Stimulated activated CD8-positive, alpha-beta memory T cell treated with anti-CD3 and anti-CD28 coated beads, Interleukin-4, amount 100 ng/mL, for 1 hour (primary cell): ENCODE results near the gene NUBPL.

Experiments
- DNase-seq, 2 donors: peaks; one replicate each; pipeline ENCODE4 v3.0.0-alpha.2; 2020; ENCODE audit warnings: low read depth in 2 of 2, low spot score in 1 of 2

Gene NUBPL

DNA sequence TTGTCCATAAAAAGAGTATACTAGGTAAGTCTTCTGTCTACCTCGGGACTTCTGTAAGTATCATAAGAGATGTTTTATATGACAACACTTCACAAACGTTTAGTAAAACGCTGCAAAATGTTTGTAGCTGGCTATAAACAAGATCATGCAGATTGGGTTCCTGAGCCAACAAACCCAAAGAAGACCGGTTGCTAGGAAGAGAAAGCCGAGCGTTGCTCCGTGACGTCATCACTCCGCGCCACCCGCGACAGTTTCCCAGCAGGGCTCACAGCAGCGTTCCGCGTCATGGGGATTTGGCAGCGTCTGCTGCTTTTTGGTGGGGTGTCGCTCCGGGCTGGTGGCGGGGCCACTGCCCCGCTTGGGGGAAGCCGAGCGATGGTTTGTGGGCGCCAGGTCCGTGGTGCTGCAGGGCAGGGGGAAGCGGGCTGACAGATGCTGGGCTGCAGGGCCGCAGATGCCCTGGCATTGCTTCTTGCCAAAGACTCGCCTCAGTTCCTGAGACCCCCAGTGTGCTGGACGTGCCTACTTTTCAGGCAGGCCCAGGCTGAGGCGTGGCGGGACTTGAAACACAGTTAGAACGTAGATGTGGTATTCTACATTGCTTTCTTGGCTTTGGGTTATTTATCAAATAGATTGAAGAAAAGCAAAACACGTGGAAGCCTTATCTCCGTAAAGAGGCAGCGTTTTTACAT is at the start of gene NUBPL:
Gene NUBPL (plus strand): TSS at position 250 of the 692 bp plus-strand sequence. CDS start 36 bp downstream, at position 286.
- DNase-seq: peak; percentile 96 to 98

DNA sequence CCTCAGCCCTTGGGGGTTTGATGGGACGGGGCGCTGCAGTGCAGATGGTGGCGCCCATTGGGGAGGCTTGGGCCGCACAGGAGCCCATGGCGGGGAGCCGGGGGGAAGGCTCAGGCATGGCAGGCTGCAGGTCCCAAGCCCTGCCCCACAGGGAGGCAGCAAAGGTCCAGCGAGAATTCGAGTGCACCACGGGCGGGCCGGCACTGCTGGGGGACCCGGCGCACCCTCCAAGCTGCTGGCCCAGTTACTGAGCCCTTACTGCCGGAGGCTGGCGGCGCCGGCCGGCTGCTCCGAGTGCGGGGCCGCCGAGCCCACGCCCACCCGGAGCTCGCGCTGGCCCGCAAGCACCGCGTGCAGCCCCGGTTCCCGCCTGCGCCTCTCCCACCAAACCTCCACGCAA is 34.1 kb upstream of the NUBPL start:
- DNase-seq: no peak

GRCh38 chr14:31527546-31527945 is 33.7 kb upstream of the NUBPL start:
- no peak for DNase-seq

GRCh38 chr14:31529053-31529452 is 32.2 kb upstream of the NUBPL start:
- no peak for DNase-seq

DNA sequence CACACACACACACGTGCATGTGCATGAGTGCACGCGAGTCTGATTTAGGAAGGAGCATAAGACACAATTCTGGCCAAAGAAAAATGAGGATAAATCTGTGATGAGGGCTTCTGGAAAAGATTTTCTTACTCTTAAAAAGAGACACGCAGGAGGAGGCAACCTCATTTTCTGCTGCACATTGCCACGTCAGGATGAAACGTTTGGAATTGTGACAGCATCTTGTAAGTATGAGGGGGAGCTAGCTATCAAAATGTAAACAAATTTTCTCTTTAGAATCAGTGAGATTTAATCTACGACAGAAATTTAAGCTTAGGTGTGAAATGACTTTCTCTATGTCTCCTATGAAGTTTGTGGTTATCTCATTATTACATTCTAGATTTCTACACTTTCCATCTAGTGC is 31.1 kb upstream of the NUBPL start:
- no peak for DNase-seq

GRCh38 chr14:31536201-31536960 is 24.8 kb upstream of the NUBPL start:
- no peak for DNase-seq

GRCh38 chr14:31541702-31542101 is 19.5 kb upstream of the NUBPL start:
- no peak for DNase-seq

GRCh38 chr14:31543969-31544799 is 17.0 kb upstream of the NUBPL start:
- DNase-seq: no peak

- DNase-seq: no peak
Observed at GRCh38 chr14:31544816-31545215, 16.4 kb upstream of the NUBPL start.

GRCh38 chr14:31545328-31545727 is 15.9 kb upstream of the NUBPL start:
- no peak for DNase-seq

DNA sequence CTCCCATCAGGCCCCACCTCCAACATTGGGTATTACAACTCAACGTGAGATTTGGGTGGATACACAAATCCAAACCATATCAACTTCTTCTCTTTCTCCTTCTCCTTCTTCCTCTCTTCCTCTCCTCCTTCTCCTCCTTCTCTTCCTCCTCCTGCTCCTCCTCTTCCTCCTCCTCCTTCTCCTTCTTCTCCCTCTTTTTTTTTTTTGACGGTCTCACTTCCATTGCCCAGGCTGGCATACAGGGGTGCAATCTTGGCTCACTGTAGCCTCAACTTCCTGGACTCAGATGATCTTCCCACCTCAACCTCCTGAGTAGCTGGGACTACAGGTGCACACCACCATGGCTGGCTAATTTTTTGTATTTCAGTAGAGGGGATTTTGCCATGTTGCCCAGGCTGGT is 11.4 kb upstream of the NUBPL start:
- DNase-seq: no peak

GRCh38 chr14:31550589-31550988 is 10.6 kb upstream of the NUBPL start:
- no peak for DNase-seq

DNA sequence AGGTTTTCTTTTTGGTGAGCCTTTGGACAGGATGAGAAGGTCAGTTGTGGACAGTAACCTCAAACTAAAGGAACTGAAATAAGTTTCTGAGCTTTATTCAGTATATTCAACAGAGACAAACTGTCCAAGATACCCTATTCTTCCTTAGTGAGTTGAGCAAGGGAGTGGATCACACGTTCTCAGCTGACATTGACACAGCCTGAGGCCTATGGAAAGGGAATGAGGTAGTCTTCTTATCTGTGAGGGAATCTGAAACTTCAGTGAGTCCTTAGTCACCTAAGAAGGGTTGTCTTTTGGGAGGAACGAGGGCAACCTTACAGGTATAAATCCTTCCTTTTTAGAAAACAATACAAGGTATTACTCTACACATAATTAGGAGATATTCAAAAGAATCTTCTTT is 5.0 kb upstream of the NUBPL start:
- no peak for DNase-seq

DNA sequence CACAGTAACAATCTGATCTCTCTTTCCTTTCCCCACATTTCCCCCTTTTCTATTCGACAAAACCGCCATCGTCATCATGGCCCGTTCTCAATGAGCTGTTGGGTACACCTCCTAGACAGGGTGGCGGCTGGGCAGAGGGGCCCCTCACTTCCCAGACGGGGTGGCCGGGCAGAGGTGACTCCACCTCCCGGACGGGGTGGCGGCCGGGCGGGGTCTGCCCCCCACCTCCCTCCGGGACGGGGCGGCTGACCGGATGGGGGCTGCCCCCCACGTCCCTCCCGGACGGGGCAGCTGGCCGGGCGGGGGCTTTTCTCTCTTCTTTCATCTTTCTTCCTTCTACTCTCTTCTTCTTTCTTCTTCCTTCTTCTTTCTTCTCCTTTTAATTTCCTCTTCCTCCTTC is 1.3 kb upstream of the NUBPL start:
- no peak for DNase-seq

- no peak for DNase-seq
Observed at GRCh38 chr14:31560759-31561154, 447 bp upstream of the NUBPL start.

GRCh38 chr14:31564194-31564593 is 3.0 kb downstream of the NUBPL start:
- DNase-seq: no peak

GRCh38 chr14:31566456-31566855 is 5.3 kb downstream of the NUBPL start:
- DNase-seq: no peak

DNA sequence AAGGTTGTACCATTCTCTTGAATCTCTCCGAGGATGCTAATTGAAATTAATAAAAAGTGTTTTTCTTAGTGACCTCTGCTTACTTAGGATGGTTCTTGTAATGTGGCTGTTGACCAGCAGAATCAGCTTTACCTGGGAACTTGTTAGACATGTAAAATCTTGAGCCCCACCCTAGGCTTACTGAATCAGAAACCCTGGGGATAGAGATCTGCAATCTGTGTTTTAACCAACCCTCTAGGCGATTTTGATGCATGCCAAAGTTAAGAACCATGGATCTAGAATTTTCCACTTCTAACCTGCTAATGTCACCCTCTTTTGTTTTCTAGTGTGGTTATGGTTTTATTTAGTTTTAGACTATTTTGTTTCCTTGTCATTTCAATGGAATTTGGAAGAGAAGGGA is 6.5 kb downstream of the NUBPL start:
- no peak for DNase-seq

- no peak for DNase-seq
Observed at GRCh38 chr14:31568161-31568560, 7.0 kb downstream of the NUBPL start.

DNA sequence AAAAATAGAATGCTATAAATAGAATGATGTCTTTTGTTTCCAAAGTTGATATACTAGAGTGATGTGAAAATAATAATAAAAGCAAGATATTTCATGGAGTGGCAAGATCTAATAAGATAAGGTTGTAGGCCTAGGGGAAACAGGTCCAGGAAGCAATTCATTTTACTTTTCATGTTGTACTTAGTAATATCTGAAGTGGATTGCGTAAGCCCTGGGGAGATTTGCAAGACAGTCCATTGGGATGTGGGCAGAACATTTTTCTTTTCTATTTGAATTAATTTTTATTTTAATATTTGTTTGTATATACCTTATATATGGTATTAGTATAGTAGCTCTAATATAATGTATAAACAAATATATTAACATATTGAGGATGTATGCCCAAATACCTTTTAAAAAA is 7.5 kb downstream of the NUBPL start:
- DNase-seq: no peak

- DNase-seq: no peak
Observed at GRCh38 chr14:31572955-31573354, 11.8 kb downstream of the NUBPL start.

- DNase-seq: no peak
Observed at GRCh38 chr14:31576949-31577348, 15.7 kb downstream of the NUBPL start.
